GM18951 (cell line): ENCODE data around the gene ADGRD1.
"Not testable (repeated sequence)": the region's sequence is repeated elsewhere in the genome, so short reads cannot be mapped to it uniquely, and the experiment has no call there.

Experiments used
- POLR2A ChIP-seq: IDR thresholded peaks from 4 replicates; pipeline ENCODE4 v1.6.1; 2011; ENCODE audit warnings: mild to moderate bottlenecking; ENCODE audit not compliant: insufficient read length, insufficient read depth; ENCODE audit errors: extremely low read depth
- in situ Hi-C: fragments of 300-500 bp; cut with MboI; formaldehyde crosslinking; loops from one replicate; pipeline ENCODE4 v1.12.0; 2022; ENCODE audit warnings: low sequenced_read_pairs, mixed read lengths, inconsistent platforms; ENCODE audit not compliant: unreplicated experiment

The ADGRD1 gene

DNA sequence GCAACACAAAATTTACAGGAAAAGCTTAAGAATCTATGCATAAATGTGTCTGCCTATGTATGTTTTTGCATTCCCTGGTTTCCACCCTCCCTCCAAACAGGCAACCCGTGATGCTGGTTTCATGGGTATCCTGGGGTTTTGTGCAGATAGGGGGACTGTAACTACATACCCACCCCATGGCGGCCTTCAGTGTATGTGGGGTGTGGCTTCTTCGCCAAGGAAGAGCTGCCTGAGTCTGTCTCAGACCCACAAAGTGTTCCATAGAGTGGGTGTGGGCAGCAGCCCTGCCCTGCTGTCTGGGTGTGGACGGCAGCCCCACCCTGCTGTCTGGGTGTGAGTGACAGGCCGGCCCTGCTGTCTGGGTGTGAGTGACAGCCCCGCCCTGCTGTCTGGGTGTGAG lies 174.8 kb downstream of the ADGRD1 start:
- in situ Hi-C loops: no loop called here
- no peak for TF ChIP-seq POLR2A

DNA sequence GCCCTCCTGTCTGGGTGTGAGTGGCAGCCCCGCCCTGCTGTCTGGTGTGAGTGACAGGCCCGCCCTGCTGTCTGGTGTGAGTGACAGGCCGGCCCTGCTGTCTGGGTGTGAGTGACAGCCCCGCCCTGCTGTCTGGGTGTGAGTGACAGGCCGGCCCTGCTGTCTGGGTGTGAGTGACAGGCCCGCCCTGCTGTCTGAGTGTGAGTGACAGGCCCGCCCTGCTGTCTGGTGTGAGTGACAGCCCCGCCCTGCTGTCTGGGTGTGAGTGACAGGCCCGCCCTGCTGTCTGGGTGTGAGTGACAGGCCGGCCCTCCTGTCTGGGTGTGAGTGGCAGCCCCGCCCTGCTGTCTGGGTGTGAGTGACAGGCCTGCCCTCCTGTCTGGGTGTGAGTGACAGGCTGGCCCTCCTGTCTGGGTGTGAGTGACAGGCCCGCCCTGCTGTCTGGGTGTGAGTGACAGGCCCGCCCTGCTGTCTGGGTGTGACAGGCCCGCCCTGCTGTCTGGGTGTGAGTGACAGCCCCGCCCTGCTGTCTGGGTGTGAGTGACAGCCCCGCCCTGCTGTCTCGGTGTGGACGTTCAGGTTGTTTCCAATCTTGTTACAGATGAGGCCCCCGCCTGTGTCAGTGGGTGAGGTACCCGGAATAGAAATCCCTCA lies 175.4 kb downstream of the ADGRD1 start:
- in situ Hi-C loops: not testable (repeated sequence)

DNA sequence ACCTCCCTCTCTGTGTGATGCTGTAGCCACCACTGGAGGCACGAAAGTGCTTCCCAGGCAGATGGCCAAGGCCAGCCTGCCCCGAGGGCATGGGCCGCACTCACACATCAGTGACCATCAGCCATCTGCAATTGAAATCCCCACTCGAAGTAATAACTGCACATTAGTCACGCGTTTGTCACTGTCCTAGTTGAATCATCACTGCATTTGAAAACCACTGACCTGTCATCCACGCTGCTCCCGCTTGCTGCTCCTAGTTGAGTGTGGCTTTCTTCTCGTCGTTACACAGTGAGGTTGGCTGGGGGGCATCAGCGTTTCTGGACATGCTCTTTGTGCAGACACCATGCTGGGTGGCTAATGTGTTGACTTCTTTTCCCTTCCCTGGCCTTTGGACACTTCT lies 176.1 kb downstream of the ADGRD1 start:
- in situ Hi-C loops: no loop called here
- TF ChIP-seq POLR2A: no peak

DNA sequence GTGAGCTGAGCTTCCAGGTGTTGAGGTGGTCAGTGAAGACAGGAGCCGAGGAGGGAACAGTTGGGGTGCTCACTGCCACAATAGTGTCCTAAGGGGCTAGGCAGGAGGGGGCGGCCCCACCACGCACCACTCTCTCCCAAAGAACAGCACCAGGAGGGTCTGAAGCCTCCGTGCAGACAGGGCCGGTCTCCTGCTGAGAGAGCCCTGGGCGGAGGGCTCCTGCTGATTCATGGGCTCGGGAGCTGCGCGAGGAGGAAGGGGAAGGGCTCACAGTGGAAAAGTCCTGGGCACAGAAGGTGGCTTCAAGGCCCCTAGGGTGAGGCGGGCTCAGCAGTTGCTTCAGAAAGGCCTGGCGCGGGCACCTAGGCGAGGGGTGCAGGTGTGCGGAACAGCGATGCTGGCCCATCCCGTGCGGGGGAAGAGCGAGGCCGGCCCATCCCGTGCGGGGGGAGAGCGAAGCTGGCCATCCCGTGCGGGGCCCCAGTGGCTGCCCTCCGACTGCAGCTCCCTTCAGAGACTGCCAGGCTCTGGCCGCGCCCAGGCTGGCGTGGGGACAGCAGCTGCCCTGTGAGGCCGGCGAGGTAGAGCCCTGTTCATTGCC lies 176.7 kb downstream of the ADGRD1 start:
- in situ Hi-C loops: no loop called here
- no peak for TF ChIP-seq POLR2A

DNA sequence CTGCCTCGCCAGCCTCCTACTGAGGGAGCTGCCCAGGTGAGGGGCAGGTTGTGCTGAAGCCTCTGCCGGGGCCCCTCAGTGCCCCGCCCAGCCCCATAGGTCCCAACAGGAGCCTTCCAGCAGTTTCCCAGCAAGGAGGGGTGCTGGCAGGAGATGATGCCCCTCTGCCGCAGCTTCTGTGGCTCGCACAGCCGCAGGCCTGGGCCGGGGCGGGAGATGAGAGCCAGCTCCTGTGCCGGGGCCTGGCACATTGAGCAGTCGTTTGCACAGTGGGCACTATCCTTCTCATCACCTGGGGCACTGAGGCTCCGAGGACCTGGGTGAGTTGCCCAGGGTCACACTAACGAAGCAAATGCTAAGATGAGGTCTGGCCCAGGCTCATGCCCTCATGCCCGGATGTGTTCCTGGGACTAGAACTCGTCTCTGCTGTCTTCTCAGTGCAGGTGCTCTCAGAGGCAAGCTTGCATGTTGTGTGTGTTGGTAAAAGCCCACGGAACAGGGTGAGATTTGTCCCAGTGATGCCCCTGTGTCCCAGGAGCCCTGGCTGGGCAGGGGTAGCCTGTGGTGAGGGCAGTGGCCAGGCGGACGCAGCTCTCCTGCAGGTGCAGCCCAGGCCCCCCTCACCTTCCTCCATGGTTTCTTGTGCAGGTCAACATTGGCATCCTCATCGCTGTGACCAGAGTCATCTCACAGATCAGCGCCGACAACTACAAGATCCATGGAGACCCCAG lies 177.5 kb downstream of the ADGRD1 start:
- in situ Hi-C loops: no loop called here

DNA sequence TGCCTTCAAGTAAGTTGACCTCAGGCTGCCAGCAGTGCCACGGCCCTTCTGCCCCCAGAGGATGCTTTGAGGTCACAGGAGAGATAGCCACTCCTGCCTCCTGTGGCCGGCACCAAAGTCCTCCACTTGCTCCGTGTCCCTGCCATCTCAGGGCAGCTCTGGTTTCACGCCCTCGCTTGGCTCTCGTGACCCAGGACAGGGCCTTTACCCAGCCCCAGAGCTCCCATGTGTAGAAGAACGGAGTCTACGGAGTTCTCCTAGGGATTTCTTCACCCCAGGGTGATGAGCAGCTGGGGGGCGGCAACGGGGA lies 178.1 kb downstream of the ADGRD1 start:
- in situ Hi-C loops: no loop called here
- TF ChIP-seq POLR2A: no peak

More for the DNA sequence above, 177.5 kb downstream of the ADGRD1 start:
- TF ChIP-seq POLR2A: no peak

DNA sequence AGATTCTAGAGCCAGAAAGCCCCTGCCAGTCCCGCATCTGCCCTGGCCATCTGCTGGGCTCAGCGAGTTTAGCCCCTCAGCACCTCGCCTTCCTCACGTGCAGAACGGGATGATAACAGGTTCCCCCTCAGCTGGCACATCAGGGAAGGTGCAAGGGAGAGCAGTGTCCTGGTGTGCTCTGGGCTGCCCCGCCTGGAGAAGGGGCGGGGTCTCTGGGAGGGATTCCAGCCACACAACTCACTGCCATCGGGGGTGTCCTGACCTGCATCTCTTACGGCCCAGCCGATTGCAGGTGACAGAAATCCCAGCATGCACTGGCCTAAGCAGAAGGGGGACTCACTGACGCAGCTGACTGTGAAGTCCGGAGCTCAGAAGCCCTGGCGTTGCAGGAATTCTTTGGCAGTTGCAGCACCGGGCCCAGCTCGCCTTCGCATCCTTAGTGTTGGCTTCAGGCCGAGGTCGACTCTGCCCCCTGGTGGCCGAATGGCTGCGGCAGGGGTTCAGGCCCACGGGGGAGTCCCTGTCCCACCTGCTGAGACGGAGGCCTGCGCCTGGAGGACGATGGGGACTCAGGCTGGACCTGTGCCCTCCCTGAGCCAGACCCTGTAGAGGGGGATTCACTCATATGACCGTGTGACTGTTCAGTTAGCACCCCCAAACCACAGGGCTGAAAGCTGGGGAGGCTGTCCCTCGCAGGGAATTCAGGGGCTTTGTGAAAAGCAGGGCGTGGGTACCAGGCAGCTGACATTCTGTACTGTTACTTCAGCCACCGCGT lies 178.6 kb downstream of the ADGRD1 start:
- no peak for TF ChIP-seq POLR2A
- in situ Hi-C loops: no loop called here

DNA sequence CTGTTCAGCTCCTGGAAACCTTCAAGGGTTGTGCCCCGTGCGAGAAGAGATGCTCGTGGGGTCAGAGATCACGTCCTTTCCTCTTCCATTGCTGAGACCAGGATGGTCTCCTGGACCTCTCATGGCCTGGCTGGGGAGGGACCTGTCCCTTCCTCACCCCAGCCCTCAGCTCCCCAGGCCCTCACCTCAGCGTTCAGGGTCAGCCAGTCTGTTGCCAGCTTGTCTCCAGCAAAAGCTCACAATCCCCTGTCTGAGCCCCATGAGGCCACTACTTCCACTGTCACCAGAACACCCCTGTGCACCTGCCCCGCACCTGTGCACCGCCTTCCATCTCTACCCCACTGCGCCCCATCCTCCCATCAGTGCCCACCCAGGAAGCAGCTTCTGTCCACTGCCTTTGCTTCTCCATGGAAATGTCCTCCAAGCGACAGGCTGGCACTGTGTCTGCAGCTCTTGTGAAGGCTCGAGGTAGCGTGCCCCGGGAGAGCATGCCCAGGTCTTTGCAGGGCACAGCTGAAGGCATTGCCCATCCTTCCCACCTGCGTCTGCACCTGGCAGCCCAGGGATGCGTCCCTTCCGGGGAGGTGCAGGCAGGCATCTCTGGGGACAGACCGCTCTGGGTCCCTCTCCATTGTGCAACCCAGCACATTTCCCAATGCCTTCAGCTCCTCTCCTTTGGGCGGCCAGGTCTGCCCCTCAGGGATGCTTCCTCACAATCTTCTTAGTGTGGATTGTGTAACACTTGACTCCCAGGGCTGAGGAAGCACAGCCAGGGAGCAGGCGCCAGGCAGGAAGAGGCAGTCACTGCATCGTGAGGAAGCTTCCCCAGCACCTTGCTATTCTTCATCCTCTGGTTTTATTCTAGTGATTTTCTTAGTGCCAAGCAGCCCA lies 179.6 kb downstream of the ADGRD1 start:
- TF ChIP-seq POLR2A: no peak
- in situ Hi-C loops: no loop called here

DNA sequence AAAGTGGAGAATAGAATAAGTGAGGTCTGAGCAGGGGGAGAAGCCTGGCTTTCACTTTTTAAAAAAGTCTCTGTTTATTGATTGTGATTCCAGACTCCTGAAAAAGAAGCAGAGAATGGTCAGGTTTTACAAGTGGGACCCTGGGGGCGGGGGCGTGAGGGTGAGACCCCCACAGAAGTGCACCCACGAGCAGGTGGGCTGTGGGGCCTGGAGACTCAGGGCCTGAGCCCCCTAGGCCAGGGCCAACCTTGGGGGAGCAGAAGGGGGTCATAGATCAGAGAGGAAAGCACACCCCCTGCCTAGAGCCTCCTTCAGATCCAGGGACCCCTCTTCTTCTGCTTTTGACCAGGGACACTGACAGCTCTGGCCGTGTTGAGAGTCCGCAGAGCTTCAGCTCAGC lies 180.3 kb downstream of the ADGRD1 start:
- TF ChIP-seq POLR2A: no peak

DNA sequence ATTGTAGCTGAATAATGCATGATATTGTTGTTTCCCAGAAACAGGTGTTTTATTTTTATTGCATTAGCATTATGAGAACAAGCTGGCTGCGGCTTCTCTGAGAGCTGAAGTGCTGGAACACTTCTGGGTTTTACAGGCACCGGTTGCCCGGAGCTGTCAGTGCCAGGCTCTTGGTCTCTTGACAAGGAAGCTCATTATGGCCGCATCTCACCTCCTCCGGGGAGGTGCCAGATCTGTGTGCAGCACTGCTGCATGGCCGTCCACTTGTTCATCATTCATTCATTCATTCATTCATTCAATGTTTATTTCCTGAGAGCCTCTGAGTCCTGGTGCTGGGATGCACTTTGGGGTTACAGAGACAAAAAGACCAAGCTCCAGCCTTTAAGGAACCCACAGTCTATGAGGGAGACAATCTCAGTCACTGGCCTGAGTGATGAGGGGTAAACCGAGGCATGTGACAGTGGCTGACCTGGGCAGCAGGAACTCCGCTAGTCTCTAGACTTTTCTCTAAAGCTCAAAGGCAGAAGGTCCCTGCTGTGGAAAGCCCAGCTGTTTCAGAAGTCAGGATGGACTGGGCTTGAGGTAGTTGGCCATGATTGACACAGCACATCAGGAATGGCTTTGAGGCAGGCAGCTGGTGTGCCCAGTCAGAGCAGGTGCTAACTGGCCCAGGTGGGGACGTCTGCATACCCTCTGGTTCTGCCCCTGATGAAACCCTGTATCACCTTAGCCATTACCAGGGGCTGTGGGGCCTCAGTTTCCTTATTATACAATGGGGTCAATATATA lies 181.0 kb downstream of the ADGRD1 start:
- in situ Hi-C loops: no loop called here
- TF ChIP-seq POLR2A: no peak

More for the DNA sequence above, 180.3 kb downstream of the ADGRD1 start:
- in situ Hi-C loops: no loop called here

DNA sequence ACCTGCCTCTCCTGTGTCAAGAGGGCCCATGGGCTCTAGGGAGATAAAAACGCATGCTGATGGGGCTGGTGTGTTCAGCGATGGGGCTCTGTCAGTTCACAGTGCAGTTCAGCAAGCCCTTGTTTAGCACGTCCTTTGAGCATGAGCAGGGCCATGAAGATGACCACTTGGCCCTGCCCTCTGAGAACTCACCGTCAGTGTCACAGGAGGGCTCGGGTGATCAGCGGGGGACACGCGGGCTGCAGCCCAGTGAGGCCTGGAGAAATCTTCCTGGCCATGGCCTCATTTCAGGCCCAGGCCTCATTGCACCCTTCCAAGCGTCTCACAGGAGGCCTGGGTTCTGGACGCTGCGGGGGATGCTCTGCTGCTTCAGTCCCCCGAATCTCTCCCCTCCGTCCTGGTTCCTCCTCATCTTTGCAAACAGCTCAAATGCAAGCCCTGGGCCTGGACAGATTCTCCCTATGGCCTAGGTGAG lies 181.6 kb downstream of the ADGRD1 start:
- TF ChIP-seq POLR2A: no peak
- in situ Hi-C loops: no loop called here

DNA sequence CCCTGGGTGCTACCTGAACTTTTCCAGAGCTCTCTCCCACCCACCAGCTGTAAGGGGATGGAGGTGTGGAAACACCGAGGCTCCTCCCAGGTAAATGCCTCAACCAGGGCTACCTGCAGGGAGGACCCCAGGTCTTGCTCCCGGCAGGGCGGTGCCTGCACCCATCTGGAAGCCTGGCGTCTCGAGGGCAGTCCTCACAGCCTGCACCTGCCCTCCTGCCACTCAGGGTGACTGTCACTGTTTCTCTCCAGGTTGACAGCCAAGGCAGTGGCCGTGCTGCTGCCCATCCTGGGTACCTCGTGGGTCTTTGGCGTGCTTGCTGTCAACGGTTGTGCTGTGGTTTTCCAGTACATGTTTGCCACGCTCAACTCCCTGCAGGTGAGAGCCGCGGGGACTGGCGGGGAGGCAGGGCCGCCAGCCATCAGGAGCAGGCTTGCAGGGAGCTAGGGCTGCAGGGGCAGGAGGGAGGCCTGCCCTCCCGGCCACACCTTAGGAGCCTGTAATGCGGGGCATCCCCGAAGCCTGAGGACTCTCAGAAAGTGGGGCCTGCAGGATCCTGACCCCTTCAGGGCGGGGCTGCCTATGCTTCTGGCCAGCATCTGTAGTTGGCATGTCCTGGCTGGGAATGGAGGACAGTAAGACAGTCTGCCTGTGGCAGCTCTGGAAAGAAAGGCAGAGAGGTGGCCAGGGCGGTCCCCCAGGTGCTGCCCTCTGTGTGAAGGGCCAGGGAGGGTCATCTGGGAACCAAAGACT lies 182.3 kb downstream of the ADGRD1 start:
- no peak for TF ChIP-seq POLR2A
- in situ Hi-C loops: no loop called here

DNA sequence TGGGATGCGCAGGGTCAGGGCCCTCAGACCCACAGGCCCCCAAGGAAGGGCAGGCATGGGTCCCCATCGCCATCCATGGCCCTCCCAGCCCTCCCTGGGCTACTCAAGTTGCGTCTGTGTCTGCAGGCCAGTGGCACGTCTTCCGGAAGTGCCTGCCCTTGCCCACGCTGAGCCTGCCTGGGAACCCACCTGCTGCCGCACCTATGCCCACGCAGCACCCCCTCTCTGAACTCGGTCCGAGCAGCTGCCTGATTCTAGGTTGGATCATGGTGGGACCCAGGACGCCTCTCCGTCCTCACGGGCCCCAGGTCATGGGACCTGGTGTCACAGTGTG lies 182.8 kb downstream of the ADGRD1 start:
- TF ChIP-seq POLR2A: no peak
- in situ Hi-C loops: no loop called here
